NCI-H82 (cell line): ENCODE data around the gene FAM120A.

Source experiments
- DNase-seq: peaks from one replicate; lab custom pipeline; 2025; lab: John Stamatoyannopoulos, UW

Gene FAM120A

DNA sequence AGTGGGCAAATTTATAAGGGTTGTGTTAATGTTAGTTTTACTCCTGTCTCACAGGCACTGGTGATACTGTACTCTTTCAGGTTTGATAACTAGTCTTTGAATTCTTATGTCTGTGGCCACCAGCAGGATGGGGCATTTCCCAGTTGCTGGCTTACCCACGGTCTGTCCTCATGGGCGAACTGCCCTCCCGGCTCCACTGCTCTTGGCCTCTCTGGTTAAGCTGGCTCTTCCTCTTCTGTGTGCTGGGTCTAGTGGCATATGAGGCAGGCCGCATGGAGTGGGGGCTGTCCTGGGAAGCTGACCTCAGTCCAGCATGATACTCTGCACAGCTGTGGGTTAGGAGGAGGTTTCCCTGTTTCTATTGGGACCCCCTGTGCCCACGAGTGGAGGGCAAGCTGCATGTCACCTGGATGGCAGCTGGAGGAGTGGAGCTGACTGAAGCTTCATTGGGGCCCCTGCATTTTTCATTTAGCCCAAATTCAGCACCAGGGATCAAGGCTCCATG lies 144.4 kb downstream of the FAM120A start:
- no peak for DNase-seq

DNA sequence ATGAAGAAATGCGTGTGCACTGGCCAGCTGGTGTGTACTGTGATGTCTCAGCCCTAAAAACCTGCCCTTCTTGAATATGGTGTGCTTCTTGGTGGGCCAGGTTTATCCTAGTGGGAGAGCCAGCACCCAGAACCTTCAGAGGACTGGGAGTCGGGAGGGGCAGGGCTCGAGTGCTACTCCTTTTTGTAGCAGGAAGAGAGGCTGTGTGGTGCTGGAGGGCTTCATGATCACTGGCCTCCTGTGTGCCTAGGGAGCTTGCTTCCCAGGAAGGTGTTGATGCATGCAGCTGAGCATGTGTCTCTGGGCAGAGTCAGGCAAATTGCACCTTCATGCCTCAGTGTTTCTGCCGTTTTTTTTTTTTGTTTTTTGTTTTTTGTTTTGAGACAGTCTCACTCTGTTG lies 144.9 kb downstream of the FAM120A start:
- DNase-seq, result no peak

DNA sequence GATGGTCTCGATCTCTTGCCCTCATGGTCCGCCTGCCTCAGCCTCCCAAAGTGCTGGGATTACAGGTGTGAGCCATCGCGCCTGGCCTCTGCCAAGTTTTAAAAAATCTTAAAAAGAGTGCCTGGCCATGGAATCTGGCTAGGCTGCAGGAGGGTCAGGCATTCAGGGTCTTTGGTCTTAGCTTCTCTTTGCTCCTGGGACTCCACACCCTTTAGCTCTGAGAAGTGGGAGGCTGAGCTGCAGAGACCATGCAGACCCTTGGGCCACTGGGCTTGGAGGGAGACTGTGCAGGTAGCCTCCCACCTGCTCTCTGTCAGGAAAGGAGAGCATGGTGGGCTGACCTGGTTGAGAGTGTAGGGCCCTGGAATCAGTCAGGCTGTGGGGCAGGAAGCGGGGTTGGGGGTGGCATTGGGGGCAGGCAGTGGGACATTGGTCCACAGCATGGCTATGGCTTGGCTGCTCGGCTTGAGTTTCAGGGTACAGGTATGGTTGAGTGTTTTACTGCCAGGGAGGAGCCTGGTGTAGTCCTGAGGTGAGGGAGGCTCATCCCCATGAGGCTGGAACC lies 145.7 kb downstream of the FAM120A start:
- DNase-seq, result no peak

DNA sequence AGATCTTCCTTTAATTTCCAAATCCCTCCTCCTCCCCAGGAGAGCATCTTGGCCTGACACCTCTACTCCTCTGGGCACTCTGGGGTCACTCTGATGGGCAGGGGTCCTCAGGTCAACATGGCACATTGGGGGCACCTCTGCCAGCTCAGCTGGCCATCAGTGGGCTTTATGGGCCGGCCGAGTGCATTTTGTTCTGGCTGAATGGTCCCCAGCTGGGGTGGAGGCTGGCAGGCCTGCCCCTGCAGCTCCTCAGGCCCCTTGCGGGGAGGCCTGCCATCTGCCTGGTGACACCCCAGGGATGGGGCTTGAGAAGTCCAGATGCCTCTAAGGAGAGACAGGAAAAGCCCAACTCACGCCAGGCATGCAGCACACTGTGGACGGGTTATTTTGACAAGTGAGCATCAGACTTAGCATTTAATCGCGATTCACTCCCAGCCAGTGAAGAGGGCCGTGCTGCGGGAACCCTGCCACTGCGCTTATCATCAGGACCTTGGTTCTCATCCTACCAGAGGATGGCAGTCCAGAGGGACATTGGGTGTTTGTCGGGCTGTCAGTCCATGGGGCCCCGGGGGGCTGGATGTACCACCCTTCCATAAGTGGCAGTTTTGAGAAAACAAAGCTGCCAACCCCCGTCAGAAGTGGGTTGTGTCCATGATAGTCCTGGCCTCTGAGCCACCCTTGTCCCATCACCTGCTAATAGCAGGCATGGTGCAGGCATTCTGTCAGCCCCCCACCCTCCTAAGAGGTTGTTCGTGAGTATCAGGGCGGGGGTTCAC lies 146.6 kb downstream of the FAM120A start:
- no peak for DNase-seq

DNA sequence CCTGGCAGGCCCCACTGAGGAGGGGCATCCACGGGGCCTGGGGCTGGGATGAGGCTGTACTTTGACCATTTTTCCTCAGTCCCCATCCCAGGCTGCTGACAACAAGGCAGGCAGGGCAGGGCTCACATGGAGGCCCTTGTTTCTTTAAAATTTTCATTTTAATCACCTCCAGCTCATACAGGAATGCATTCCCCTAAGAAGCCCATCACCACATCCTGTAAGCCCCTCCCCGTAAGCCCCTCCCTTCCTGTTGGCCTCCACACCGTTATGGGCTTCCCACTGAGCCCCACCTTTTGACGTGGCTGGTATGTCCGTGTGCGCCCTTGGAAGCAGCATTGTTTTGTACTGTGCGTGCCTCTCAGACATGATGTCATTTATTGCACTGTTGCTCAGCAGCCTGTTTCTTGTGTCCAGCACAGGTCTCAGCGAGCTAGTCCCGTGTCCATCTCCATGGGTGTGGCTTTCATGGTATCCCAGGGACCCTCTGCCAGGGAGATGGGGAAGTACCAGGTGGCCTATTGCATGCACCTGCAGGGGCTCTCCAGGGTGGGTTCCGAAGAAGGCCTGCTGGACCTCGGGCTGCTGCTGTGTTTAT lies 147.3 kb downstream of the FAM120A start:
- DNase-seq, result no peak

DNA sequence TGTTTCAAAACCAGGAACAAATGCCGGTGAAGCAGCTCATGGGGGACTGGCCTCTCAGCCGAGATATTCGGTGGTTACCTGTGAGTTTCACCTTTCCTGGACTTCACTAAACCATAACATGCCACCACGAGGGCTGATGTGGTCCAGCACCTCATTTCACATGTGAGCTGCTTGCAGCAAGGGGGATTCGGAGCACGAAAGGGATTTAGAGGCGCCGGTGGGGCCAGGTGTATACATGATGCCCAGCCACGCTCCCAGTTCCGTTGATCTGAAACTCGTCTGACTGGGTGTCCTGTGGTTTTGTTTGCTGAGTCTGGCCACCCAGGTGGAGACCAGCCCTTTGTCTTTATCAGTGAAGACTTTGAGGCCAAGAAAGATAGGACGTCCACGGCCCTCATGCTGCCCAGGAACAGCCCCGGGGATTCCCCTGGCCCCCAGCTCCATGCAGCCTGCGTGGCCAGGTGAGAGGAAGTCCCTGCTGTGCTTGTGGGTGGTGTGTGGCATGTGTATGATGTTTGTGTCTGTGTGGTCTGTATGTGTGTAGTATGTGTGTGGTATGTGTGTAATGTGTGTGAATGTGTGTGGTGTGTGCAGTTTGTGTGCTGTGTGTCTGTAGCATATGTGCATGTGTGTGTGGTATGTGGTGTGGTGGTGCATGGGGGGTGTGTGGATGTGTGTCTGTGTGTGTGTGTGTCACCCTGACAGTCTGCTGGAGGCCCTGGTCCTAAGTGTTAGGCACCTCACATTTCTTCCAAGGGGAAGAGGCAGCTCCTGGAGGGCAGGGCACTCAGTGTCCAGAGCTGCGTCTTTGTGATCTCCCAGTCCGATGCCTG lies 148.3 kb downstream of the FAM120A start:
- DNase-seq, result no peak

DNA sequence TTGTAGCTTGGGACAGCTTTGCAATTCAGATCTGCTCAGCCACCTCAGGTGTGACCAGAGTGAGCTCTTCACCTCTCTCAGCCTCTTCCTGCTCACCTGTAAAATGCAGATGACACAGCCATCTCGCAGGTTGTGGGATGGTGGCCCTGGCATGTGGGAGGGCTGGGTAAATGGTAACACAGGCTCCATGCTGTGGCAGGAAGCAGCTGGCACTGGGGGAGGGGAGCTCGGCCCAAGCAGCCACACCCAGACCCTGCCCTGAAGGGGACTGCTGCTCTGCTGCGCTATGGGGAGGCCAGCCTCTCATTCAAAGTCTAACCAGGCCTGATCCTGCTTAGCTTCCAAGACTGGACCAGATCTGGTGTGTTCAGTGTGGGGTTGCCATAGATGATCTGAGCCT lies 149.0 kb downstream of the FAM120A start:
- peak; percentile 11 for DNase-seq

DNA sequence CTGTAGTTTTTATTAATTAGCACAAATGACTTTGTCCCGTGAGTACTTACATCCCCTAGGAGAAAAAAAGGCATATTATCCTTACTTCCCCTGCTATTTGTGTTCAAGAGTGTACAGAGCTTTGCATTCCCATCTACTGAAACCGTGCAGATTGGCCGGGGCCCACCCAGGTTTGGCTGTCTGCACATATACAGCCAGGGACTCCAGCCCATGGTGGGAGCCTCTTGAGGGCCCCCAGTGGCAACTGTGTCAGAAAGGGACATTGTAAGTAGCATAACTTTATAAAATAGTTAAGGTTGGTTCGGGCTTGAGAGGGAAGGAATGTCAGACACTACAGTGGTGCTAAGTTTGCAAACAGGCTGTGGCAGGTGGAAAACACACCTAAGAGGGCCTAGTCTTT lies 149.6 kb downstream of the FAM120A start:
- no peak for DNase-seq

DNA sequence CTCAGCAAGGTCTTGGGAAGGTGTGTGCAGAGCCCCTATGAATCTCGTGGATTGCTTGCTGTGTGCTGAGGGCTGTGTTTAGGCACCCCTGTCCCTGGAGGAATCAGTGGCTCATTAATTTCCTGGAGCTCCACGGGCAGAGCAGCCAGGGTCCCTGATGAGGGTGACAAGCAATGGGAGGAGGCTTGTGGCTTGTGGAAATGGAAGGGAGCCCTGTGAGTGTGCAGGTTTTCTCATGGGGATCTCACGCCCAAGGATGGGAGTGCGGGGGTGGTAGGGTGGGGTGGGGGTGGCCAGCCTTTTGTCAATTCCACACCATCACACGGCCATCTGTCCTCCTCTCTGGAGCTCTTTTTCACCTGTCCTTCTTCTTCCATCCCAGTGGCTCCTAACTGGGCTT lies 150.2 kb downstream of the FAM120A start:
- no peak for DNase-seq

DNA sequence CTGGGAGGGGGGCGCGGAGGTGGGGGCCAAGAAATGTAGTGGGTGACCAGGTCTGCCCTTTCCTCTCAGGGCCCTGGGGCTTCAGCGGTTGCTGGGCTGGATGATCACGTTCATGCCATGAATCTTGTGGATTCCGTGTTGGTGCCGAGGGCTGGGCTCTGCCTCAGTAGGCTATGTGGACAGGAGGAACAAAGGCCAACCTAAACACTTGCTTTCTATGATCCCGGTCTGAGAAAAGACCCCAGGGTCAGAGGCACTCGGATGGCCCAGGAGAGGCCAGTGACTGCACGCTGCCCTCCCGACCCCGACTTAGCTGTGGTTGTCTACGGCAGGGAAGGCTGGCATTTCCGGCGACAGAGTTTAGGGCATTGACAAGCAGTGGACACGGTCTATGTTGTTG lies 151.5 kb downstream of the FAM120A start:
- DNase-seq, result no peak

DNA sequence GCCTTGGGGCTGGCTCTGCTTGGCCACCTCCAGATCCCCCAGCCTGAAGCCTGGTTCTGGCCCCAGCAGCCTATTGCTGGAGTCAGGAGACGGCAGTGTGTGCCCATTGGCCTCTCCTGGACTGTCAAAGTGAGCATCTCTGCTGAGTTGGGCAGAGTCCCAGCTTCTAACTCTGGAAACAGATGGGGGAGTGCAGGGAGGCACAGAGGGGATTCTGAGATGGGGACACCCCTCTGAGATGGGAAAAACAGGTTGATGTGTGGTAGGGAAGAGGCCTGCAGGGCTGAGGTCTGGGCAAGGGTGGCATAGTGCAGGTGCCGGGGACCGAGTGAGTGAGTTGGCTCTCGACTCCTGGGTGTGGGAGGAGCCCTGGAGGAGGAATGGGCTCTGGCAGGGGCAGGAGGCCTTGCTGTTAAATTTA lies 152.4 kb downstream of the FAM120A start:
- DNase-seq, result no peak

DNA sequence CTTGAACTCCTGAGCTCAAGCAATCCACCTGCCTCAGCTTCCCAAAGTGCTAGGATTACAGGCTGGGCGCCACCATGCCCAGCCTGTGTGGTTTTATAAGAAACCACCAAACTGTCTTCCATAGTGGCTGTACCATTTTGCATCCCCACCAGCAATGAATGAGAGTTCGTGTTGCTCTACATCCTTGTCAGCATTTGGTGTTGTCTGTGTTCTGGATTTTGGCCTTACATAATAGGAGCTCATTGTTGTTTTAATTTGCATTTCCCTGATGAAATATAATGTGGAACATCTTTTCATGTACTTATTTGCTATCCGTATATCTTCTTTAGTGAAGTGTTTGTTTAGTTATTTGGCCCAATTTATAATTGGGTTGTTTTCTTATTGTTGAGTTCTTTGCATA lies 154.7 kb downstream of the FAM120A start:
- no peak for DNase-seq

DNA sequence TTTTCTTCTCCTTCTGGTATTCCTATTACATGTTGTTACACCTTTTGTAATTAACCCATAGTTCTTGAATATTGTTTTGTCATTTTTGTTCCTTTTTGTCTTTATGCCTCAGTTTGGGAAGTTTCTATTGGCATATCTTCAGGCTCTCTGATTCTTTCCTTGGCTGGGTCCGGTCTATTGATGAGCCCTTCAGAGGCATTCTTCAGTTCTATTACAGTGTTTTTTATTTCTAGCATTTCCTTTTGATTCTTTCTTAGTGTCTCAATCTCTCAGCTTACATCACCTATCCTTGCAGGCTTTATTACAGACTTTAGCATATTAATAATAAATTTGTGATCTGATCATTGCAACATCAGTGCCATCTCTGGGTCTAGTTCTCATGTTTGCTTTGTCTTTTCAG lies 158.7 kb downstream of the FAM120A start:
- no peak for DNase-seq

DNA sequence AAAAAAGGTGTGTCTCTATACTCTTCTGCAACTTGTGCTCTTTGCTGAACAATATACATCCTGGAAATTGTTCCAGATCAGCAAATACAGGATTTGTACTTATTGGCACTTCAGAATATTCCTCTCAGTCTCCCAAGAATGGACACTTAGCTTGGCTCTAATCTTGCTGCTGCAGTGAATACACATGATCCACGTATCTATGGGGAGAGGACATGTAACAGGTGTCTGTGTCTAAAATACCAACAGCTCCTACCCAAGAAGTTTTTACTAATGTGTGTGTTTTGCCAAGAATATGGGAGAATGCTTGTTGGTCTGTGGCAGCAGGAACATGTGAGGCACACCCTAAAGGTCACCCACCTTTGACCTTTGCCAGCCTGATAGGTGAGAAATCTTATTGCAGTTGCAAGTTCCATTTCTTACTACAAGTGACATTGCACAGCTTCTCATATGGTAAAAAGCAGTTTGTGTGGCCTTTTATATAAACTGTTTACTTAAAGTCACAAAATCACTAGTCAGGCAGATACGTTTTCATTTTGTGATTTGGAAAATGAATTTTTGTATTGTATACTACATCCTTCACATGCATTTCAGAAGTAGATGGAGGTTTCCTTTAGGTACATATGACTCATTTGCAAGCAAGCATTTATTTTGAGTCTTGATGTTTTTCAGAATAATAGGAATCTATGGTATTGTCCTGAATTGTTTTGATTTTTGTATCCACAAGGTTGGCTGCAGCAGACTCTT lies 160.7 kb downstream of the FAM120A start:
- DNase-seq, result no peak

DNA sequence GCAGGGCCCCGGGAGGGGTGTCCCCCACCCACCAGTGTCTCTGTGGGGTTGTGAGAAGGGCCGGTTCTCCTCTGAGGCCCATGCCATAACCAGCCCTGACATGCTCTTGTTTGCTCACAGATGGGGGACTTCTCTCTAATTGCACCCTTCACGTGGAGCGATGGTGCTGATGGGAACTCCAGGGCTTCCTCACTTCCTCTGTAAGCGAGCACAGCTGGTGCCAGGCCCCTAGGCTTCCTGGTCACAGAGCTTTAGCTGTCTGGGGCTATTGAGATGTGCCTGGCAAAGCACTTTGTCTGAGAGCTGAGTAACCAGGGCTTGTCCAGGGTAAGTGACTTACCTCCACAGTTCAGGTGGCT lies 161.3 kb downstream of the FAM120A start:
- no peak for DNase-seq

DNA sequence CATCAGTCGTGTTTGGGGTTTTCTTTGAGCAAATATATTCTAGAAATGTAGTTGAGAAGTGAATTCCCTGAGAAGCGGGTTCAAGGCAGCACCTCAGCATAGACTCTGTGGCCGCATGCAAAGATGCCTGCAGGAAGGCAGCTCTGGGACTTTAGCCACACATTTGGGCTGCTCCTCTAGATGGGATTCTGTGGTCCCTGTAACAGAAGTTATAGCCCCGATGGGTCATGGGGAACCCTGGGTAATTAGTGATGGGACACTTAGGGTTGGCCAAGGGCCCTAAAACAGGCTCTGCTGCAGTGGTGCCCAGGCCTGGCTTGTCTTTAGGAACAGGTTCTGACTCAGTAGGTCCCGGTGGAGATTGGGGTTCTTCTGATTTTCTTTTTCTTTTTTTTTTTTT lies 161.7 kb downstream of the FAM120A start:
- no peak for DNase-seq

DNA sequence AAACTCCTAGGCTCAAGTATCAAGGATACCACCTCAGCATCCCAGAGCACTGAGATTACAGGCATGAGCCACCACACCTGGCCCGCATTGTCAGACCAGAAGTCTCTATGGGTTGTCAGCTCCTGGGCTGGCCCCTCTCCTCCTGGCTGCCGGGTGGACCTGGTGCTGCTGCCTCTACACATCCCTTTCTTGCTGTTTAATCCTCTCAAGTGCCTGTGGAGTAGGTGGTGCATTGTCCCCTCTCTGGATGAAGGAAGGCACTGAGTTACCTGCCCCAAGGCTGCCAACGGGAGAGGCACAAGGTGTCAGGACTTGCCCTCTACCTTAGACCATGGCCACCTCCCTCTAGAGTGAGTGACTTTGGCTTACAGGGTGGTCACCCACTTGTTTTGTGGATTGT lies 162.3 kb downstream of the FAM120A start:
- no peak for DNase-seq

DNA sequence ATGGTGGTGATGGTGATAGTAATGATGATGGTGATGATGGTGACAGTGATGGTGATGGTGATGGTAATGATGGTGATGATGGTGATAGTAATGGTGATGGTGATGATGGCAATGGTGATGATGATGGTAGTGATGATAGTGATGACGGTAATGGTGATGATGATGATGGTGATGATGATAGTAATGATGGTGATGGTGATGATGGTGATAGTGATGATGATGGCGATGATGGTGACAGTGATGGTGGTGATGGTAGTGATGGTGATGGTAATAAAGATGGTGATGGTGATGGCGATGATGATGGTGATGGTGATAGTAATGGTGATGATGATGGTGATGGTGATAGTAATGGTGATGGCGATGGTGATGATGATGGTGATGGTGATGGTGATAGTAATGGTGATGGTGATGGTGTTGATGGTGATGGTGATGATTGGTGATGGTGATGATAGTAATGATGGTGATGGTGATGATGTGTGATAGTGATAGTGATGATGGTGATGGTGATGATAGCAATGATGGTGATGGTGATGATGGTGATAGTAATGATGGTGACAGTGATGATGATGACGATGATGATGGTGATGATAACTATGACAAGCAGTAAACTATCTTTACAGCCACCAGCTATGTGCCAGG lies 163.5 kb downstream of the FAM120A start:
- no peak for DNase-seq
